HepG2 (cell line): ENCODE data around the gene SPRED2. TPM values are rescaled to one million over a fixed set of nuclear protein-coding genes. Genes with fewer than 3 reads are reported as not detected.
A peak's percentile ranks its signal among the peaks of the same experiment; 100 is the strongest.

Experiments used
- ATF7-NPFF ChIP-seq: sonication (generic); formaldehyde crosslinking; IDR thresholded peaks from 2 replicates; pipeline ENCODE4 v1.8.1; 2023; ENCODE audit warnings: mild to moderate bottlenecking, low read depth, missing genetic modification reagents, moderate library complexity
- DNMT1 ChIP-seq: sonication (generic); formaldehyde crosslinking; IDR thresholded peaks from 2 replicates; pipeline ENCODE4 v1.5.1; 2020; ENCODE audit warnings: mild to moderate bottlenecking, missing genetic modification reagents
- ERF ChIP-seq: IDR thresholded peaks from 2 replicates; pipeline ENCODE4 v1.6.1; 2018; ENCODE audit warnings: missing biosample characterization, missing genetic modification reagents
- FOSL1 ChIP-seq: sonication (generic); formaldehyde crosslinking; IDR thresholded peaks from 2 replicates; pipeline ENCODE4 v1.9.0; 2021; ENCODE audit warnings: missing genetic modification reagents, borderline replicate concordance
- HDAC2 ChIP-seq: sonication (generic); formaldehyde crosslinking; IDR thresholded peaks from 2 replicates; pipeline ENCODE4 v1.4.0; 2020; ENCODE audit warnings: missing genetic modification reagents
- HNF4G ChIP-seq, 2 experiments: sonication (generic) in 1 of 2; formaldehyde crosslinking in 1 of 2; IDR thresholded peaks; 2 replicates each; pipeline versions ENCODE4 v1.4.0 to v1.6.1; 2011 to 2020; ENCODE audit warnings: borderline replicate concordance in 2 of 2, low read depth in 2 of 2, mild to moderate bottlenecking in 2 of 2, low read length in 1 of 2, missing genetic modification reagents in 1 of 2, moderate library complexity in 1 of 2
- JDP2 ChIP-seq: sonication (generic); formaldehyde crosslinking; IDR thresholded peaks from 2 replicates; pipeline ENCODE4 v1.8.1; 2022; ENCODE audit warnings: missing genetic modification reagents, borderline replicate concordance
- MEIS2 ChIP-seq: sonication (generic); formaldehyde crosslinking; IDR thresholded peaks from 2 replicates; pipeline ENCODE4 v1.9.0; 2021; ENCODE audit warnings: mild to moderate bottlenecking, missing genetic modification reagents
- NCOA1 ChIP-seq: sonication (generic); formaldehyde crosslinking; IDR thresholded peaks from 2 replicates; pipeline ENCODE4 v1.9.0; 2021; ENCODE audit warnings: missing genetic modification reagents
- SIN3B ChIP-seq: fragments of 150-350 bp; IDR thresholded peaks from 2 replicates; pipeline ENCODE4 v1.6.1; 2014; ENCODE audit warnings: low read length
- STAT6 ChIP-seq: sonication (generic); formaldehyde crosslinking; IDR thresholded peaks from 2 replicates; pipeline ENCODE4 v1.4.0; 2020; ENCODE audit warnings: missing genetic modification reagents, mild to moderate bottlenecking, borderline replicate concordance
- TEAD3 ChIP-seq: optimal IDR thresholded peaks from 2 replicates; pipeline ENCODE3; 2016; ENCODE audit warnings: borderline replicate concordance
- U2AF2 ChIP-seq: fragments of 200-400 bp; formaldehyde crosslinking; IDR thresholded peaks from 2 replicates; pipeline ENCODE4 v1.6.1; 2017; ENCODE audit warnings: low read depth, mild to moderate bottlenecking, low read length
- ZNF597 ChIP-seq: sonication (generic); formaldehyde crosslinking; IDR thresholded peaks from 2 replicates; pipeline ENCODE4 v1.5.0; 2020; ENCODE audit warnings: missing genetic modification reagents
- ZNF639 ChIP-seq: conservative IDR thresholded peaks from 2 replicates; pipeline ENCODE4 v1.6.1; 2018; ENCODE audit warnings: missing genetic modification reagents
- ZNF790 ChIP-seq: sonication (generic); formaldehyde crosslinking; IDR thresholded peaks from 2 replicates; pipeline ENCODE4 v1.8.0; 2022; ENCODE audit warnings: missing genetic modification reagents, mild to moderate bottlenecking, borderline replicate concordance
- polyA plus RNA-seq, 8 experiments: library from polyadenylated mRNA; depleted of rRNA in 3 of 8; stranded (reverse) in 7 of 8; unstranded in 1 of 8; fragments of >200 nt; fragmentation: Illumina TruSeq in 4 of 8; extraction: Trizol in 4 of 8; gene quantifications; 2 replicates each; pipeline versions ENCODE4 v1.2.1 to v1.2.3, GENCODE V29; 2011 to 2016; ENCODE audit warnings: low read depth in 4 of 8, missing spikeins in 1 of 8, mixed read lengths in 1 of 8; ENCODE audit not compliant: insufficient read depth in 1 of 8
- total RNA-seq, 5 experiments: library from RNA; depleted of rRNA; stranded (reverse); fragments of >200 nt; fragmentation: Illumina TruSeq; extraction: Trizol; gene quantifications; 2 replicates each; pipeline ENCODE4 v1.2.3, GENCODE V29; 2016; ENCODE audit warnings: low read depth in 1 of 5
- TF ChIP-seq, protein P1 (sequence below): sonication (generic); formaldehyde crosslinking; IDR thresholded peaks from 2 replicates; pipeline ENCODE4 v1.4.0; 2020; ENCODE audit warnings: mild to moderate bottlenecking, missing genetic modification reagents
- TF ChIP-seq, protein P2 (sequence below): sonication (generic); formaldehyde crosslinking; IDR thresholded peaks from 2 replicates; pipeline ENCODE4 v1.8.0; 2022; ENCODE audit warnings: missing genetic modification reagents, mild to moderate bottlenecking, moderate library complexity, borderline replicate concordance

The SPRED2 gene
- total and polyA plus RNA-seq, 2 of the 13 experiments (the other 11 are each of a cell fraction or from before 2014, with no cell fraction given), result 13.0 to 37.0 TPM

DNA sequence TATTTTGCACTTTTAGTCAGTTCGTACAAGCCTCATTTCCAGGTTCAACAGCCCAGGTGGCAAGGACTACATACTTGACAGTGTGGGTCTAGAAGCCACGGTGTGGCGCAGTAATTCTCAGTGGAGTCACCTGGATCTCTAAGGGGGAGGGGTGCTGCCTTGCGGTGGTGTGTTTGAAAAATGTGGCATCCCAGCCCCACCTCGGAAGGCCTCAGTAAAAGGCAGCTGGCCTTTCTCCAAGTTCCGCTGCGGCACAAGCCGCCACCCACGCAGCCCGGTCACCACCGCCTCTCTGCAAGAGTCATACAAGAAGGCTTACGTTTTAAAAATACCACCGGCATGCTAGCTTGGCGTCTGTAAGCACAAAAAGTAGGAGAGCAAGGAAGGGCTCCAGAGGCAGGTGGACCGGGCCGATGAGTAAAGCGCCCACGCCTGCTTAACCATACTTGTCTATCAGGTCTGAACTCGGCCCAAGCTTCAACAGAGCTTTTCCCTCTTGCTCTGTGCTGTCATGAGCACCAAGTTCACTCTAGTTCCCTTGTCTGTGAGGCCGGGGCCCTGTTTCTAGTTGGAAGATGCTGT lies 49.5 kb downstream of the SPRED2 start (continued):
- TF ChIP-seq HNF4G (IDR thresholded peaks at IDR 0.05; ENCODE audit: borderline replicate concordance, low read depth, low read length) (no peak), HNF4G (CRISPR knock-in tag; IDR thresholded peaks at IDR 0.05; ENCODE audit: borderline replicate concordance, low read depth) (no peak), NCOA1 (CRISPR knock-in tag) (no peak), ZNF639 (peak; percentile 27; the same call in 1 of the 2 replicates), ERF (peak; percentile 64; the same call in 1 of the 2 replicates), U2AF2 (no peak), STAT6 (CRISPR knock-in tag) (0 out of 2 replicates have a peak, but pooled peaks have one; percentile 56), DNMT1 (CRISPR knock-in tag) (no peak), ZNF597 (CRISPR knock-in tag) (no peak), SIN3B (no peak), ATF7-NPFF (CRISPR knock-in tag) (no peak), MEIS2 (CRISPR knock-in tag) (0 out of 2 replicates have a peak, but pooled peaks have one; percentile 38), HDAC2 (CRISPR knock-in tag) (peak; percentile 83), ZNF790 (CRISPR knock-in tag) (no peak), TEAD3 (CRISPR knock-in tag) (peak; percentile 70), JDP2 (CRISPR knock-in tag) (no peak), FOSL1 (CRISPR knock-in tag) (no peak)
- TF ChIP-seq, protein P1, sequence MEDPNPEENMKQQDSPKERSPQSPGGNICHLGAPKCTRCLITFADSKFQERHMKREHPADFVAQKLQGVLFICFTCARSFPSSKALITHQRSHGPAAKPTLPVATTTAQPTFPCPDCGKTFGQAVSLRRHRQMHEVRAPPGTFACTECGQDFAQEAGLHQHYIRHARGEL (CRISPR knock-in tag), result no peak
- TF ChIP-seq, protein P2, sequence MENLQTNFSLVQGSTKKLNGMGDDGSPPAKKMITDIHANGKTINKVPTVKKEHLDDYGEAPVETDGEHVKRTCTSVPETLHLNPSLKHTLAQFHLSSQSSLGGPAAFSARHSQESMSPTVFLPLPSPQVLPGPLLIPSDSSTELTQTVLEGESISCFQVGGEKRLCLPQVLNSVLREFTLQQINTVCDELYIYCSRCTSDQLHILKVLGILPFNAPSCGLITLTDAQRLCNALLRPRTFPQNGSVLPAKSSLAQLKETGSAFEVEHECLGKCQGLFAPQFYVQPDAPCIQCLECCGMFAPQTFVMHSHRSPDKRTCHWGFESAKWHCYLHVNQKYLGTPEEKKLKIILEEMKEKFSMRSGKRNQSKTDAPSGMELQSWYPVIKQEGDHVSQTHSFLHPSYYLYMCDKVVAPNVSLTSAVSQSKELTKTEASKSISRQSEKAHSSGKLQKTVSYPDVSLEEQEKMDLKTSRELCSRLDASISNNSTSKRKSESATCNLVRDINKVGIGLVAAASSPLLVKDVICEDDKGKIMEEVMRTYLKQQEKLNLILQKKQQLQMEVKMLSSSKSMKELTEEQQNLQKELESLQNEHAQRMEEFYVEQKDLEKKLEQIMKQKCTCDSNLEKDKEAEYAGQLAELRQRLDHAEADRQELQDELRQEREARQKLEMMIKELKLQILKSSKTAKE, result no peak
